GM23248 (cell line): ENCODE data around the gene ARHGEF10L. TPM values are rescaled to one million over a fixed set of nuclear protein-coding genes. Genes with fewer than 3 reads are reported as not detected.
A peak's percentile ranks its signal among the peaks of the same experiment; 100 is the strongest.

ENCODE experiments used
- DNase-seq: peaks from one replicate; pipeline ENCODE4 v3.0.0-alpha.2; 2015
- H2AFZ ChIP-seq: fragments of 200-600 bp; sonication (generic); 2 replicates; pipeline ENCODE4 v1.6.1; 2016; ENCODE audit warnings: antibody characterized with exemption
- H3F3A ChIP-seq: fragments of 200-600 bp; sonication (generic); 2 replicates; pipeline ENCODE4 v1.6.1; 2016; ENCODE audit warnings: mild to moderate bottlenecking, antibody characterized with exemption, mixed run types; ENCODE audit not compliant: insufficient read depth
- H3K27ac ChIP-seq: fragments of 200-600 bp; sonication (generic); 2 replicates; pipeline ENCODE4 v1.5.1; 2016; ENCODE audit warnings: mild to moderate bottlenecking
- H3K27me3 ChIP-seq: fragments of 200-600 bp; sonication (generic); replicated peaks from 2 replicates; pipeline ENCODE4 v1.6.1; 2016; ENCODE audit warnings: mild to moderate bottlenecking; ENCODE audit not compliant: insufficient read depth
- H3K36me3 ChIP-seq: fragments of 200-600 bp; sonication (generic); 2 replicates; pipeline ENCODE4 v1.6.1; 2016; ENCODE audit warnings: low read depth, mild to moderate bottlenecking
- H3K4me1 ChIP-seq: fragments of 200-600 bp; sonication (generic); 2 replicates; pipeline ENCODE4 v1.6.1; 2016; ENCODE audit warnings: mild to moderate bottlenecking; ENCODE audit not compliant: insufficient read depth
- H3K4me2 ChIP-seq: fragments of 200-600 bp; sonication (generic); one replicate; pipeline ENCODE4 v1.6.1; 2016; ENCODE audit warnings: mild to moderate bottlenecking; ENCODE audit not compliant: unreplicated experiment
- H3K4me3 ChIP-seq: fragments of 200-600 bp; sonication (generic); 2 replicates; pipeline ENCODE4 v1.5.1; 2016; ENCODE audit warnings: mild to moderate bottlenecking
- H3K79me2 ChIP-seq: fragments of 200-600 bp; sonication (generic); 2 replicates; pipeline ENCODE4 v1.6.1; 2016; ENCODE audit warnings: mild to moderate bottlenecking; ENCODE audit not compliant: insufficient read depth
- H3K9ac ChIP-seq: fragments of 200-600 bp; sonication (generic); 2 replicates; pipeline ENCODE4 v1.6.1; 2016; ENCODE audit warnings: mild to moderate bottlenecking
- H3K9me2 ChIP-seq: fragments of 200-600 bp; sonication (generic); 2 replicates; pipeline ENCODE4 v1.6.1; 2016; ENCODE audit warnings: mixed run types, mild to moderate bottlenecking, moderate library complexity; ENCODE audit not compliant: insufficient read depth
- H3K9me3 ChIP-seq: fragments of 200-600 bp; sonication (generic); one replicate; pipeline ENCODE4 v1.6.1; 2017; ENCODE audit warnings: low read depth
- H4K20me1 ChIP-seq: fragments of 200-600 bp; sonication (generic); 2 replicates; pipeline ENCODE4 v1.6.0; 2016; ENCODE audit not compliant: insufficient read depth
- EZH2 ChIP-seq: fragments of 200-600 bp; sonication (generic); IDR thresholded peaks from 2 replicates; pipeline ENCODE4 v1.6.1; 2018; ENCODE audit warnings: antibody characterized with exemption, mild to moderate bottlenecking; ENCODE audit not compliant: insufficient read depth, poor library complexity, severe bottlenecking
- EZH2phosphoT487 ChIP-seq: fragments of 200-600 bp; sonication (generic); IDR thresholded peaks from 2 replicates; pipeline ENCODE4 v1.6.1; 2018; ENCODE audit warnings: antibody characterized with exemption, moderate library complexity, mild to moderate bottlenecking, low read depth; ENCODE audit not compliant: insufficient read depth
- WGBS, 2 experiments: methylation state at CpG; one replicate each; pipeline ENCODE4 v1.1.6; 2015 to 2017; ENCODE audit warnings: low lambda C conversion rate in 2 of 2, low coverage in 1 of 2; ENCODE audit errors: missing lambda C conversion rate in 2 of 2; 5-methylcytosine and 5-hydroxymethylcytosine counted together
- in situ Hi-C: fragments of 300-500 bp; cut with MboI; formaldehyde crosslinking; loops from 2 replicates; pipeline ENCODE4 v1.15.0; 2020
- polyA plus RNA-seq: library from polyadenylated mRNA; unstranded; fragments of >200 nt; fragmentation: Nextera tagmentation; extraction: Ambion mirVana; gene quantifications from 2 replicates; pipeline ENCODE4 v1.2.1, GENCODE V29; 2016
- total RNA-seq: library from RNA; depleted of rRNA; stranded (reverse); fragments of >200 nt; shearing (Covaris generic); gene quantifications from 2 replicates; pipeline ENCODE4 v1.2.3, GENCODE V29; 2014

Gene ARHGEF10L
- total and polyA plus RNA-seq, 2 experiments from 2014 or later, result 6.0 to 19.3 TPM

DNA sequence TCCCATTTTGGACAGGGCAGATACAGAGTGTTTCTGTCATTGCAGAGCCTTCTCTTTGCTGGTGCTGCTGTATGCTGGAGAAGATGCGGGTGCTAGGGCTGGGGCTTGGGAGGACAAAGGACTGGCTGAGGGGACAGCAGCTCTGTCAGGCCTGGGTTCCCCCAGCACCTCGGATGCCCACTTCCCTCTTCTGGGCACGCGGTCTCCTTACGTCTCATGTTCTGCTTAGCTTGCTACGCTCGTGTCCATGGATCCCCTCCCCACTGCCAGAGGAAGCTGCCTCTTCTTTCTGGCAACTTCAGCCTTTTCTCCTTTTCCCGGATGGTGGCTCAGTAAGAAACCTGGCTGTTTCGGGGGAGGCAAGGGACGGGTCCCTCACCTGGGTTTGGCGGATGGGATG lies 75.7 kb downstream of the ARHGEF10L start:
- Histone ChIP-seq H3F3A (peaks cover 13% of the 10 kb centered on the region), H3K9ac (no peak overlapping the region), H3K4me2 (no peak overlapping the region), H4K20me1 (no peaks in the 10 kb centered on the region), H3K79me2 (no peaks in the 10 kb centered on the region), H3K9me2 (no peaks in the 10 kb centered on the region), H3K9me3 (no peaks in the 10 kb centered on the region), H3K4me3 (no peak overlapping the region), H3K27ac (no peak overlapping the region), H3K4me1 (peaks cover 16% of the 10 kb centered on the region), H2AFZ (no peak overlapping the region), H3K36me3 (no peaks in the 10 kb centered on the region; the same call in 1 of the 2 replicates), H3K27me3 (no peaks in the 10 kb centered on the region)
- no peak for TF ChIP-seq EZH2phosphoT487
- TF ChIP-seq EZH2, result no peak
- DNase-seq, result no peak
- in situ Hi-C loops, result no loop called here
- 96 to 98% methylated on average over 11 of the region's 11 CpGs for WGBS, 2 experiments

- Histone ChIP-seq H3K4me3 (no peak overlapping the region), H3K9me3 (no peaks in the 10 kb centered on the region), H2AFZ (no peak overlapping the region), H3K9ac (no peak overlapping the region), H3K79me2 (no peaks in the 10 kb centered on the region), H3K4me1 (peaks cover 16% of the 10 kb centered on the region), H3K4me2 (no peak overlapping the region), H3F3A (peaks cover 13% of the 10 kb centered on the region), H3K9me2 (no peaks in the 10 kb centered on the region), H3K27me3 (no peaks in the 10 kb centered on the region), H3K36me3 (no peaks in the 10 kb centered on the region; the same call in 1 of the 2 replicates), H3K27ac (no peak overlapping the region), H4K20me1 (no peaks in the 10 kb centered on the region)
- DNase-seq, result no peak
- in situ Hi-C loops, result no loop called here
- TF ChIP-seq EZH2phosphoT487, result no peak
- no peak for TF ChIP-seq EZH2
- WGBS, 2 experiments, result 93 to 95% methylated on average over 15 to 17 of the region's 17 CpGs
Observed at GRCh38 chr1:17615959-17616358, 76.5 kb downstream of the ARHGEF10L start.

- Histone ChIP-seq H3K36me3 (no peaks in the 10 kb centered on the region; the same call in 1 of the 2 replicates), H3K27me3 (no peaks in the 10 kb centered on the region), H2AFZ (no peak overlapping the region), H3K27ac (no peak overlapping the region), H3K79me2 (no peaks in the 10 kb centered on the region), H4K20me1 (no peaks in the 10 kb centered on the region), H3K9me3 (no peaks in the 10 kb centered on the region), H3K4me3 (no peak overlapping the region), H3K9ac (no peak overlapping the region), H3K4me2 (no peak overlapping the region), H3K9me2 (no peaks in the 10 kb centered on the region), H3K4me1 (peaks cover 12% of the 10 kb centered on the region), H3F3A (peaks cover 6% of the 10 kb centered on the region)
- no peak for DNase-seq
- 96% methylated on average over 12 of the region's 12 CpGs for WGBS, 2 experiments
- in situ Hi-C loops, result no loop called here
- TF ChIP-seq EZH2phosphoT487, result no peak
Observed at GRCh38 chr1:17616731-17617279, 77.3 kb downstream of the ARHGEF10L start.

DNA sequence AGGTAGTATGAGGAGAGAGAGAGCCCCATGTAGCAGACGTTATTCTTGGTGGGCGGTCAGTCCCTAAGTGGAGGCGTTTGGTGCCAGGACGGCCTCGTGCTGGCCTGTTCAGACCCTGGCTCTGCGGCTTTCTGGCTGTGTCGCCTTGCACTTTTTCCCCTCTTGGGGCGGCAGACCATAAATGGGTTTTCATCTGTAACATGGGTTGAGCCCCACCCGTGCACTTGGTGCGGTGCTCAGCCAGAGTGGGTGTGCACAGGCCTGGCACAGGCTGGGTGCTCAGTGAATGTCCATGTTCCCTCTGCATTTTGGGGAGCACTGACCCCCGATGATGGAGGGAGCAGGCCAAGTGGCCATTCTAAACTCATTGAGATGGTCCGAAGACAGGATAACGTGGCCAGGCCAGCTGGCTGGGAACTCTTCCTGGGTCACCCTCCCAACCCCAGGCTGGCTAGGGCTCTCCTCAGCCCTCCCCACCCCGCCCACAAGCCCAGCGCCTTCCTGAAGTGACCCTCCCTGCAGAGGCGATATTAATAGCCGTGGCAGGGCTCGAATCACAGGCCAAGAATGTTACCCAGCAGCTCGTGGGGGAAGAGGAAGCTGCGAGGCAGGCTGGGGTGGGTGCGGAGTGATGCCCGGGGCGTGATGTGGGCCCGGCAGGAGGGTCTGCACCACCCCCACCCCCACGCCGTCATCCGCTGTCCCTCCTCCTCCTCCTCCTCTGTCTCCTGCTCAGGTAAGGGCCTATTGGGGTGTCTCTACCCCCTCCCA lies 78.5 kb downstream of the ARHGEF10L start:
- Histone ChIP-seq H3K4me1 (peaks cover 6% of the 10 kb centered on the region), H3K79me2 (no peaks in the 10 kb centered on the region), H3K27ac (no peak overlapping the region), H3K4me3 (0 out of 2 replicates have a peak overlapping the region, but pooled peaks have one; percentile 13), H4K20me1 (no peaks in the 10 kb centered on the region), H3K9me2 (no peaks in the 10 kb centered on the region), H3F3A (no peaks in the 10 kb centered on the region), H2AFZ (no peak overlapping the region), H3K36me3 (no peaks in the 10 kb centered on the region; the same call in 1 of the 2 replicates), H3K9me3 (no peaks in the 10 kb centered on the region), H3K4me2 (peak overlapping the region; percentile 14), H3K9ac (peak overlapping the region; percentile 39; the same call in 1 of the 2 replicates), H3K27me3 (no peaks in the 10 kb centered on the region)
- in situ Hi-C loops, result no loop called here
- WGBS, 2 experiments, result 44 to 51% methylated on average over 19 to 27 of the region's 27 CpGs
- peak; percentile 76 for DNase-seq
- TF ChIP-seq EZH2phosphoT487, result no peak
- TF ChIP-seq EZH2, result no peak
